ENCODE results near the gene DPYSL3.

DNA sequence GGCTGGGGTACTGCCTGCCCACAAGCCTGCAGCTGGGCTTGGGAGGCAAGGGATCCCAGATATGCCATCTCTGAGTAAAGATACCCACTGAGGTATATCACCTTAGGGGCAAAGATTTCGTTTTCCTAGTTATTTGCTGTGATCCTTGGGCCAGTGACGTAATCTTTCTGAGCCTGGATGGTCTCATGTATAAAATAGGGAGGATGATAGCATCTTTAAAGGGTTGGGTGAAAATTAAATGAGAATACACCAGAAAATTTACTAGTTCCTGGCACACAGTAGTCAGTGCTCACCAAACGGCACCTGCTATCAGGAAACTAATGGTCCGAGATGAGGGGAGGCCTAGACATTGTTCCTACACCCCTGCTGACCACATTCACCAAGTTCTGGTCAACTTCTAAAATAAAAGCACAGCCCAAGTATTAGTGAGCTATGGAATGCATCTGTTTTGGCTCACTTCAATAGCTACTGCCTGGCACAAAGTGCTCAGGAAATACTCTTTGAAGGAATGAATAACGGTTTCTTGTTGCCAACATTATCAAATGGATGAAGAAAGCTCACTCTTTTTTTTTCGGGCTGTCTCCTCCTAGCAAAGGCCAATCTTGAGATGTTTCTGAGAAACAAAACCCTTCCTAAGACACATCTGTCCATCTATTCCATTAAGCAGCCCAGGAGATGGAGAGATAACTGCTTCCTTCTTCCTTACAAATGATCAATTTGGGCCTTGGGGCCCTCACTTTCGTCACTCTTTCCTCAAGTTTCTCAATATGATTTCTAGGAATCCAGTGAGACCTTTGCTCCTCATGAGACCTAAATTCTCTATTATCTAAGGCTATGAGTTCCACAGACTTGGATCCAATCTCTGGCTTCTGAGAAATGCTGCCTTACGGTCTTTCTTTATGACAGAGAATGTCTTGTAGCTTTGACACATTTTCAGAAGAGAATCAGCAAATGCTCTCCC is 98.2 kb downstream of the DPYSL3 start:
- TF ChIP-seq, protein P1, sequence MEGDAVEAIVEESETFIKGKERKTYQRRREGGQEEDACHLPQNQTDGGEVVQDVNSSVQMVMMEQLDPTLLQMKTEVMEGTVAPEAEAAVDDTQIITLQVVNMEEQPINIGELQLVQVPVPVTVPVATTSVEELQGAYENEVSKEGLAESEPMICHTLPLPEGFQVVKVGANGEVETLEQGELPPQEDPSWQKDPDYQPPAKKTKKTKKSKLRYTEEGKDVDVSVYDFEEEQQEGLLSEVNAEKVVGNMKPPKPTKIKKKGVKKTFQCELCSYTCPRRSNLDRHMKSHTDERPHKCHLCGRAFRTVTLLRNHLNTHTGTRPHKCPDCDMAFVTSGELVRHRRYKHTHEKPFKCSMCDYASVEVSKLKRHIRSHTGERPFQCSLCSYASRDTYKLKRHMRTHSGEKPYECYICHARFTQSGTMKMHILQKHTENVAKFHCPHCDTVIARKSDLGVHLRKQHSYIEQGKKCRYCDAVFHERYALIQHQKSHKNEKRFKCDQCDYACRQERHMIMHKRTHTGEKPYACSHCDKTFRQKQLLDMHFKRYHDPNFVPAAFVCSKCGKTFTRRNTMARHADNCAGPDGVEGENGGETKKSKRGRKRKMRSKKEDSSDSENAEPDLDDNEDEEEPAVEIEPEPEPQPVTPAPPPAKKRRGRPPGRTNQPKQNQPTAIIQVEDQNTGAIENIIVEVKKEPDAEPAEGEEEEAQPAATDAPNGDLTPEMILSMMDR (IDR thresholded peaks at IDR 0.05), result no peak
- TF ChIP-seq ZFX (IDR thresholded peaks at IDR 0.05; ENCODE audit: borderline replicate concordance), result no peak
